DMS153 treated with DMSO at 0.1 percent for 48 hours (cell line): ENCODE data around the gene WWP2.

Experiments used
- DNase-seq: peaks from one replicate; lab custom pipeline; 2025; ENCODE audit not compliant: unreplicated experiment; lab: John Stamatoyannopoulos, UW

WWP2 gene

GRCh38 chr16:69830146-69830533 lies 68.0 kb downstream of the WWP2 start:
- DNase-seq: no peak

GRCh38 chr16:69830534-69831211 lies 68.5 kb downstream of the WWP2 start:
- no peak for DNase-seq

- no peak for DNase-seq
These were observed 69.3 kb downstream of the WWP2 start for GRCh38 chr16:69831212-69832123.

- no peak for DNase-seq
These were observed 71.5 kb downstream of the WWP2 start for GRCh38 chr16:69833357-69834282.

- DNase-seq: no peak
These were observed 72.8 kb downstream of the WWP2 start for GRCh38 chr16:69834807-69835466.

GRCh38 chr16:69836257-69836656 lies 74.1 kb downstream of the WWP2 start:
- no peak for DNase-seq

GRCh38 chr16:69837380-69837779 lies 75.2 kb downstream of the WWP2 start:
- no peak for DNase-seq

GRCh38 chr16:69838489-69838888 lies 76.4 kb downstream of the WWP2 start:
- no peak for DNase-seq

GRCh38 chr16:69839240-69839688 lies 77.1 kb downstream of the WWP2 start:
- DNase-seq: no peak

- DNase-seq: no peak
These were observed 77.8 kb downstream of the WWP2 start for GRCh38 chr16:69839798-69840409.

GRCh38 chr16:69840975-69841374 lies 78.8 kb downstream of the WWP2 start:
- no peak for DNase-seq

GRCh38 chr16:69844441-69844840 lies 82.3 kb downstream of the WWP2 start:
- no peak for DNase-seq

GRCh38 chr16:69845181-69845580 lies 83.0 kb downstream of the WWP2 start:
- no peak for DNase-seq

GRCh38 chr16:69847643-69848042 lies 85.5 kb downstream of the WWP2 start:
- DNase-seq: no peak

GRCh38 chr16:69848637-69849545 lies 86.8 kb downstream of the WWP2 start:
- no peak for DNase-seq

GRCh38 chr16:69851491-69852240 lies 89.5 kb downstream of the WWP2 start:
- DNase-seq: no peak

- no peak for DNase-seq
These were observed 90.7 kb downstream of the WWP2 start for GRCh38 chr16:69852815-69853214.

GRCh38 chr16:69853481-69853880 lies 91.3 kb downstream of the WWP2 start:
- no peak for DNase-seq
